C1 segment of cervical spinal cord (tissue), 14 donors: ENCODE measurements around the gene MOGAT3.

Source experiments
- DNase-seq, 14 donors: peaks; one replicate each; lab custom pipeline; 2025; lab: John Stamatoyannopoulos, UW

MOGAT3 gene

DNA sequence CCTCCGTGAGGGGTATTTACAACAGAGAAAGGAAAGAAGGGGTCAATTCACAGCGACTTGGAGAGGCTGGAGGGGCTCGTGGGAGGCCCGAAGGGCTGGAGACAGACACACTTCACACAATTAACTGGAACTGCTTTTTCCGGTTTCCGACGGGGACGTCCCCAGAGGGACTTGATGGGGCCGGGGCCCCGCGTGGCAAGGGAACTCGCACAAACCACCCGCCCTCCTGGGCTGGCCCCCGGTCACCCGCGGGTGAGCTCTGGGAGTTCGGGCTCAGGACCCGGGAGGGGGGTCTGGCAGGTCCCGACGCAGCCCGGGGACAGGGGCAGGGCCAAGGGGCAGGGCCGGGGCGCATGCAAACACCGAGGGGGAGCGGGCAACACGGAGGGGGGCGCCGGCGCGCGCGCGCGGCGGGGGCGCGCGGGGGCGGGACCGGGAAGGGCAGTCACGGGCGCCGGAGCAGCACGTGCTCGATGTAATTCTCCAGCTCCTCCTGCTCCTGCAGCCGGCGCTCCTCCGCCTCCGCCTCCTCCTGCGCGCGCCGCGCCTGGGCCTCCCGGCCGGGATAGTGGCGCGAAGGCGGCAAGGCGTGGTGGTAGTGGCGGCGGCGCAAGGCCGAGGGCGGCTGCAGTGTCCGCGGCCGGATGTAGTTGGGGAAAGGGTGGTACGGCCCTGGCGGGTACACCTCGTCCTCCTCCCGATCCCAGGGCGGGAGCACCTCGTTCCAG is 38.1 kb downstream of the MOGAT3 start:
- peak in 1 of 14 donors; percentile 45 for DNase-seq

DNA sequence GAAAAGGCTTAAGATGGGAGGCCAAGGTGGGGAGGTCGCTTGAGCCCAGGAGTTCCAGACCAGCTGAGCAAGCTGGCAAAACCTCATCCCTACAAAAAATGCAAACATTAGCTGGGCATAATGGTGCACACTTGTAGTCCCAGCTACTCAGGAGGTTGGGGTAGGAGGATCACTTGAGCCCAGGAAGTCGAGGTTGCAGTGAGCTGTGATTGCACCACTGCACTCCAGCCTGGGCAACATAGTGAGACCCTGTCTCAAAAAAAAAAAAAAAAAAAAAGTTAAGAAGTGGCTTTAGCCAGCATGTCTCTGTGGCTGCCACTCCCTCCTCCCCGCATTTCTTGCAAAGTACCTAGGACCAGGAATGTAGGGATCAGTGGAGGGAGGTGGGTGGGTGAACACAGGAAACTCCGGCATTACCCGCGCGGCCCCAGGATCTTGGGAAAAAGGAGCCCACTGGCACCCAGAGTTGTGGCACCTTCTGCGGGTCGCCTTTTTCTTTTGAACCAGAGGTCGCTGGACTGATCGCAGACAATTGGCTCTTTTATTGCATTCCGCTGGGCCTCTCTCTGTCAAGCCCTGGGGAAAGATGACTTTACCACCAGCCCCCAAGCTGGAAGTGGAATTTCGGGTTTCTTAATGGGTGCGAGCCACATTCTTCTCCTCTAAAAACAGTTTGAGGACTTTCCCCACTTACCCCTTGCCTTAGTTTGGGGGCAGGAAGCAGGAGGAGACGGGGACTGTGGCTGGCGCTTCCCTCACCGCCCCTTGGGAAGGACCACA is 39.0 kb downstream of the MOGAT3 start:
- DNase-seq: no peak

DNA sequence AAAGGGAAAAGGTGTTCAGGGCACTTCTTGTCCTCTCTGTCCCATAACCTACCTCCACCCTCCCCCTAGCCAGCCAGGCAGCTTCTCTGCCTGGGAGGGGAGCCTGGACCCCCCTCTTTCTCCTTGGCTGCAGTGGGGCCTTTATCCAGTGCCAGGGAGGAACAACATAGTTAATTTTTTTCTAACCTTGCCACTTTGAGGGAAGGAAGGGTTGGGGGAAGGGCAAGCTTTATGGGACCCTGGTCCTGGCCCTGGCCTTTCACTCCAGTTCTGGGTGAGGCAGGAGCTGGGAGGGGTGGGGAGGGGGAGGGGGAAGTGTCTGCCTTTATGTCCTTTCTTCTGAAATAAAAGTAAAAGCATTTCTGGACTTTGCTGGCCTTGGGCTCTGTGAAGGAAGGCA is 39.9 kb downstream of the MOGAT3 start:
- DNase-seq: no peak

DNA sequence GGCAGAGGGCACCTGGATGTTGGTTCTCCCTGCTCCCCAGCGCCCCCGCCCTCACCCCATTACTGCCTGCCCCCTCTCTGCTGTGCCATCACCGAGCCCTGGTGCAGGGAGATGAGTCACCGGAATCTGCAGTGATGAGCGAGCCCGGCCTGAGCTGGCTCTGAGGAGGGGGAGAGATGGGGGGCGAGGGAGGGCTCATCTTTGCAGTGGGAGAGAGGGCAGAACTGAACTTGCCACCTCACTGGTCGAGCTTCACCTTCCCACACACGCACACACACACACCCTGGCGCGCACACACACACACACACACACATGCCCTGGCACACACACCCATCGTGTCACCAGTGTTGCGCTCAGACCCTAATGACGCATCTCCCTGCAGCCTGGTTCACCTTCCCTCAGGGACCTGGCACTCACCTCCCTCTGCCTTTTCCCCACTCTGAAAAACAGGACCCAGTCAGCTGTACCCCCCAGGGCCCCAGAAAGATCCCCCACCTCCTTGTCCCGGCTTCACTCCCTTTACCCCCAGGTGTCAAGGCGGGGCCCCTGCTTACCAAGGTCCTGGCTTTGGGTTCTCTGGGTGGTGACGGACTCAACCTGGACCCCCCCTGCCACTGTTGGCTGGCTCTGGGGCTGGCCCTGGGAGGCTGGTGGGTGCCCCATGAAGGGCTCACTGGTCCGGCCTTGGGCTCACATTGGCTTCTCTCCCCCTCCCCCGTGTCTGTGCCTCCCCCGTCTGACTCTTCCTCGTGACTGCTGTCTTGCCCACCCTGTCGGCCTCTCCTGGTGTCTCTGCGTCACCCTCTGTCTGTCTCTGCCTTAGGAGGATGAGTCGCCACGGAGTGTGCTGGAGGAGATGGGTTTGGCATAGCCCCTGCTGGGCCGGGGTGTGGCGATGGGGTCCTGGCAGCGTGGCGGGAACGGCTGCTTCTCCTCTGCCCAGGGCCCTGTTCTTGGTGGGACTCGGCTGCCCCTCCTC is 40.9 kb downstream of the MOGAT3 start:
- no peak for DNase-seq

DNA sequence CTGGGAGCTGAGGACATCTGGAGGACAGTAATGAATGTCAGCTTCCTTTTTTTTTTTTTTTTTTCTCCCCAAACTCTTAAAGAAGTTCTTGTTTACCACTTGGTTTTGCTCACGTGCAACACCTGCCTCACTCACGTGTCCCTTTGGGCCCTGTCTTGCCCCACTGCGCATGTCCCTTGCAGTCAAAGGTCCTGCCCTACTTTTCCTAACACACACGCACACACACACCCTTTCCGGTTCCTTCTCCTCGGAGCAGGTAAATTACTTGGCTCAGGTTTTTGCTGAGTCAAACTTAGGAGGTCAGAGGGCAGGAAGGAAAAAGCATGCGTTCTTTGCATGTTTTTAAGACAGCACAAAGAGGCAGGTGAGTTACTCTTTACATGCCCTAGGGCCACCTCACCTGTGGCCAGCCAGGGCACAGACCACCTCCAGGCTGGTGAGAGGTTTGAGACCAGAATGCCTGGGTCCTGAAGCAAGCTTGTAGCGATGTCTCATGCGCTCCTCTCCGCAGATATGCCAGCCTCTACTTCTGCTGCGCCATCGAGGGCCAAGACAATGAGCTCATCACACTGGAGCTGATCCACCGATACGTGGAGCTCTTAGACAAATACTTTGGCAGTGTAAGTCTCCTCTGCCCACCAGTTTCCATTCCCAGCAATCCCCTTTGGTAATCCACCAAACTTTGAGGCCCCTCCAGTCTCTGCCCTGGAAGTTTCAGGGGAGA is 43.8 kb downstream of the MOGAT3 start:
- DNase-seq: no peak

DNA sequence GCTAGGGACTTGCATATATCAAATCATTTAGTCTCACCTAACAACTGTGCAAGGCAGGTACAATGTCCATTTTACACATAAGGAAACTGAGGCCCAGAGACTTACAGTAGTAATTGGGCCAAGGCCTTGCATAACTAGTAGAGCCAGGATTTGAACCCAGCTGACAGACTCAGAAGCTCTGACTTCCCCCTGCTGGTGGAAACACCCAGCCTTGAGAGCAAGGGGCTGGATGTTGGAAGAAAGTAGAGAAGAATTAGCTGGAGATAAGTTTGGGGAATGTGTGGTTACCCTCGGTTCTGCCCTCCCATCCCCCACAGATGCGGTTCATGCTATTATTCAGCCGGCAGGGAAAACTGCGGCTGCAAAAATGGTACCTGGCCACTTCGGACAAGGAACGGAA is 44.6 kb downstream of the MOGAT3 start:
- no peak for DNase-seq

DNA sequence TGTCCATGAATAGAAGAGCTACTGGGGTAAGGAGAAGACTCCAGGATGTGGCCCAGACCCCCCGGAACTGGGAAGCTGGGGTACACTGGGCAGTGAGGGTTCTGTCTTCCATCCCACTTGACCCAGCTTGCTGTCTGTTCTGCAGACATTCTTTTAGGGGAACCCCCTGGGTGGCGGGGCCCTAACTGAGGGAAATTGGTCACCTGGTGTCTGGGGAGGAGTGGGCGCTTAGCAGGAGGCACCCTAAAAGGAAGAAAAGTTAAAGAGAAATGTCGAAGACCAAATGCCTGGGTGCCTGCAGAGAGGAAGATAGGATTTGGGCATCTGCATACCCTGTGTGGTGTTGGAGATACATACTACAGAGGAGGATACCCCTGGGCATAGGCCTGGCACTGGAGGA is 45.5 kb downstream of the MOGAT3 start:
- DNase-seq: no peak

DNA sequence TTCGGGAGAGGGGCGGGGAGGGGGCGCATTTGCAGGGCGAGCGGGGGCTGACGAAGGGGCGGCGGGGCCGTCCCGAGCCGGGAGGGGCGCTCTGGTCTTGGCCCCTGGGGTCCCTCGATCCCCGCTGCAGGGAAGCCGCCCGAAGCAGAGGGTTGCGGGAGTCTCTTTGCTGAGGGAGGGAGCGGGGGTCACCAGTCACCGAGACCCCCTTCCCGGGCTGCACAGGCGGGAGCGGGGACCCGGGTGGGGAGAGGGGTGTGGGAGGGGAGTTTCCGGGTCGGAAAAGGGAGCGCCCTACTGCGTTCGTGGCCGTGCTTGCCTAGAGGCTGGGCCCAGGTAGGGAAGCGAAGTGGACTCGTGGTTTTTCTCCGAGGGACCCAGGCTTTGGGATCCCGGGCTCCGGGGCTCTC is 46.1 kb downstream of the MOGAT3 start:
- DNase-seq: peak in 4 of 14 donors; percentile 13 to 49 (median 28)

DNA sequence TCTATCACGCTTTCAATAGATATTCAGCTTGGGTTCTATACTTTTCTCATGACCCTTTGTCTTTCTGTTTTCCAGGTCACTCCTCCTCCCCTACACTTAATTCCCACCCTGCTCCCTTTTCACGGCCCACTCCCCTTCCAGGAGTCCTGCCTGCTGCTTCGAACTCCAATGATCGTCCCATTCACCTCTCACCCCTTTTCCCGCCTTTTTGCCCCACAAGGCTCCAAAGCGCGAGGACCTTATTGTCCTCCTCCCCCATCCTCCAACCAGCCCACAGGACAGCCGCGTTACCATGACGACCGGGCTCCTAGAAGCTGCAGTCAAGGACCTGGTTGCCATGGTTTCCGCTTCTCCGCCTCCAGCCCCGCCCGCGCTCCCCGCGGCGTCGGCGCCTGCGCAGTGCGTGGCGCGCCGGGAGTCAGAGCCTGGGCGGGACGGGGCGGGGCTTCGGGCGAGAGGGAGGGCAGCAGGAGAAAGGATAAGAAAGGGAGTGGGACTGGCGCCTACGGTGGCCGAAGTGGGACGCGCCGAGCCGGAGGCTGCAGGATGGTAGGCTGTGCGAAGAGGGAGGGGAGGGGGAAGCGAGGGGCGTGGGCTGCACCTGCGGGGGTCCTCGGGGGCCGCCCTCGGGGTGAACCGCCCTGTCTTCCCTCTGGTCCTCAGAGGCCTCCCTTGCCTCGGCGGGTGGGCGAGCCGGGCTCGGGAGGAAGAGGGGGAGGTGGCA is 46.7 kb downstream of the MOGAT3 start, which contains the start of gene AP1S1:
TSS of gene AP1S1 (plus strand) at position 508 of the 724 bp plus-strand sequence. CDS start at position 547, 39 bp downstream.
- peak; percentile 39 to 98 (median 86) for DNase-seq

DNA sequence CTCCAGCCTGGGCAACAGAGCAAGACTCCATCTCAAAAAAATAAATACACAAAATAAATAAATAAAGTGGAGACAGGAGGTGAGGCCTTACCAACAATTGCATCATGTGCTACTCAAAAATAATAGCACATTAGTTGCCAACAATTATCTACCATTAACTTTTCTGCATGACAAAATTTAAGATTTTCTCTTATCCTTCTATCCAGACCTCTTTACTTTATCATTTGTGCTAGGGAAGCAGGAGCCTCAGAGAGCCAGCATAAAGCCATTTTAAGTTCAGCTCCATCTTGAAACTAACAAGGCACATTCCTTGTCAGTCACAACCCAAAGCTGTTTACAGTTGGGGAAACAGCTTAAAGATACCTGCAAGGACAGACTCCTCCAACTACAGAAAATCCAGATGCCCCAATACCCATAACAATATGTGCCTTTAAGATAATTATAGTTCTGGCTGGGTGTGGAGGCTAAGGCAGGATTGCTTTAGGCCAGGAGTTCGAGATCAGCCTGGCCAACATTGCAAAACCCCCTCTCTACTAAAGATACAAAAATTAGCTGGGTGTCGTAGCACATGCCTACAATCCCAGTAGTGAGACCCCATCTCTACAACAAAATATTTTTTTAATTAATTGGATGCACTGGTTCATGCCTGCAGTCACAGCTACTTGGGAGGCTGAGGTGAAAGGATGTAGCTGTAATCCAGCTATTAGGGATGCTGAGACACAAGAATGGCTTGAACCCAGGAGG is 48.8 kb downstream of the MOGAT3 start:
- DNase-seq: no peak
